HG03025 (cell line): Measurements from ENCODE around the gene AGA.
A peak's percentile ranks its signal among the peaks of the same experiment; 100 is the strongest.

ENCODE experiments used
- ATAC-seq: cut with Tn5 transposase; IDR thresholded peaks from one replicate; pipeline ENCODE4 v1.9.1; 2021; ENCODE audit warnings: mild to moderate bottlenecking, moderate library complexity; ENCODE audit not compliant: unreplicated experiment, low FRiP score

The AGA gene

DNA sequence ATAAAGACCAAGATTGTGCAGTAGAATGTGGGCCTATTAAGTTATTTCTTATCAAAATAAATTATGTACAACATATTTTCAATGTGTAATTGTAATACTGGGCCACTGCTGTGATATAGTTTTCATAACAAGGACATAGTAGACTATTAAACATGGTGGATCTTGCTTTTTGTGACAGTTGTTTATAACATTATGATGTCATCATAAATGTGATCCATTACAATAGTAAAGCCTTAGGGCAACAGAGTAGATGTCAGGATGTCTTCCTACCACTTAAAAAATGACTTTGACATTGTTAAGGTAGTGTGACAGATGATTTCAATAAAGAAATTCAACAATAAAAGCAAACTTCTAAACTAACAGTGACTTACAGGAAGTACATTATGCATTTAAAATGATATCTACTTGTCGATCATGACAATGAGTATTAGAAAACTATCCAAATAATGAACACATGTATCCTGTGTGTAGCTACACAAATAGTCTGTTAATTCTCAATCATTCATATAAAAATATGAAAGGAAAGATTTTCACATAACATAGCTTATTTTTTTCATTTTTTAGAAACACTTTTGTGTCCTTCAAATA, 5.3 kb upstream of the AGA start:
- no peak for ATAC-seq

DNA sequence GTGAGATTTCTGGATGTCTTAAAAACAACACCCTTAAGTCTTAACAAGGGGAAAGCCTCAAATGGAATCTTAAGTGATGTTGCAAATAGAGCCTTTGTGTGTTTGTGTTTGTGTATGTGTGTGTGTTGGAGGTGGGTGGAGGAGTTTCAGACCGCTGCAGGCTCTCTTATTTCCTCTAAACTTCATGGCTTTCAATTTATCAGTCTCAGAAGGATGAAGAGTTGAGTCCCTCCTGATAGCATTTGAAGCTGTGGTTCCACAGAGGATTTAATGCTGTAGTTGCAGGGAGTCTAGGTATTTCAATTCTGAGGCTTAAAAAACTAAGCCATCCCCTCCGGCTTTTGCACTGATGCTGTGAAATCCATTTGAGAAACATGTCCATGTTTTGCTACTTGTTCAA, 4.3 kb upstream of the AGA start:
- no peak for ATAC-seq

DNA sequence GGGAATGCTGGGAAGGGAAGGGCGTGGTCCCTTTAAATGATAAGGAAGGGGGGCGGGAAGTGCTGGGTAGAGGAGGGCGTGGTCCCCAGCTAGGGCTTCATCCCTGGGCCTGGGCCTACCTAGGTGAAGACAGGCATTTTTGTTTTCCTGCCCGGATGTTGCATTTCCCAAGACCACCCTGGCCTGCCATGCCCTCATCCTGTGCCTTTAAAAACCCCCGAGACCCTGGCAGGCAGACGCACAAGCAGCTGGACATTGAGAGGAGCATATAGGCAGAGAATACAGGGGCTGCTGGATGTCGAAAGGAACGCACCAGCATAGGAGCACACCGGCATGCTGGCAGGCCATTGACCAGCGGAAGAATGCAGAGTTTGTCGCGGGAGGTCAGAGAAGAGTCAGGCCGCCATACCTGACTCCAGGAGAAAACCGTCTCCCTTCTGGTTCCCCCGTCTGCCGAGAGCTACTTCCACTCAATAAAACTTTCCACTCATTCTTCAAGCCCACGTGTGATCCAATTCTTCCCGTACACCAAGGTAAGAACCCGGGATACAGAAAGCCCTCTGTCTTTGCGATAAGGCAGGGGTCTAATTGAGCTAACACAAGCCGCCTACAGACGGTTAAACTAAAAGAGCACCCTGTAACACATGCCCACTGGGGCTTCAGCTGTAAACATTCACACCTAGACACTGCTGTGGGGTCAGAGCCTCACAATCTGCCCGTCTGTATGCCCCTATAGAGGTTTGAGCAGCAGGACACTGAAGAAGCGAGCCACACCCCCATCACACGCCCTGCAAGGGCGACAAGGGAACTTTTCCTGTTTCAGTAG, 2.9 kb upstream of the AGA start:
- no peak for ATAC-seq

DNA sequence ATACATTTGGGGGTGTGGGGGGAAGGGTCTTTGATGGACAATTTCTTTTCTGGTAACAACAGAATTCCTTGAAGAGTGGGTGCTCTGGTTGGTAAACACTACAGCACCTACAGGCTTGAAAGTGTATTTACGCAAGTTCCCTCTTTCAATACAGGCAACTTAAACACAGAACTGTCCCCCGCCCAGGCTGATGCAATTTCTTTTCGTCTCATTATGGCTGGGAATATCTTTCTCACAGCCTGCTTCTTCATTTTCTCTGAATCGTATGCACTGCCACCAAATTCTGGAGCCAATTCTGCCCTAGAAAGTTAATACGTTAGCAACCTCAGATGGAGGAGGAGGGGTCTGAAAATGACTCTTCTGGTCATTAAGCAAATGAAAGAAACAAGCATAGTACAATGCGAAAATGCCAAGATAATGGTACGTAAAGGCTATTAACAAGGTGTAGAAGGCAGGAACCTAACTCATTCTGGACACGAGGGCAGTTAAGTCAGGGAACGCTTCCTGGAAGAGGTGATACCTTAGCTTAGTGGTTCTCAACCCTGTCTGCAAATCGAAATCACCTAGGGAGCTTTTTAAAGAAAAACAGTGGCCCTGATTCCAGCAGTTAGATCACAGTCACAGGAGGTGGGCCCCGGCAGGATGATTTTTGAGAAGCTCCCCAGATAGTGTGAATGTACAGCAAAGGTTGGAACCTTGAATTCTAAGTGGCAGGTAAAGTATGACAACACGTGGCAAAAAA, 1.0 kb downstream of the AGA start:
- ATAC-seq: peak; percentile 22

DNA sequence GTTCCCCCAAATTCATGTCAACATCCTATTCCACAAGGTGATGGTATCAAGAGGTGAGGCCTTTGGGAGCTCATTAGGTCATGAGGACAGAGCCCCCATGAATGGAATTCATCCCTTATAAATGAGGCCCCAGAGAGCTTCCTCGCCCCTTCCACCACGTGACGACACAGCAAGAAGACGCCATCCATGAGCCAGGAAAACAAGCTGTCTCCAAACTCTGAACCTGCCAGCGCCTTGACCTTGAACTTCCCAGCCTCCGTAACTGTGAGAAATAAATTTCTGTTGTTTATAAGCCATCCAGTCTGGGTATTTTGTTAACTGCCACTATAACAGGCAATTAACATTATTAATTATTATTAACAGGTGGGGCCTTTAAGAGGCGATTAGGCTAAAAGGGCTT, 5.8 kb downstream of the AGA start:
- no peak for ATAC-seq

DNA sequence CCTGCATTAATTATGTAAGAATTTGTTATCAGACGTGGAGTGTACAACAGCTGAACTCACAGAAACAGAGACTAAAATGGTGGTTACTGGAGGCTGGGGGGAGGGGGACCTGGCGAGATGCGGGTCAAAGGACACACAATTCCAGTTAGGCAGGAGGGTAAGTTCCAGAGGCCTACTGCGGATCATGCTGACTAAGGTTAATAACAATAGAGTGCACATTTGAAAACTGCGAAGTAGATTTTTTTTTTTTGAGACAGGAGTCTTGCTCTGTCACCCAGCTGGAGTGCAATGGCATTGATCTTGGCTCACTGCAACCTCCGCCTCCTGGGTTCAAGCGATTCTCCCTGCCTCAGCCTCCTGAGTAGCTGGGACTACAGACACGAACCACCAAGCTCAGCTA, 7.6 kb downstream of the AGA start:
- ATAC-seq: no peak

DNA sequence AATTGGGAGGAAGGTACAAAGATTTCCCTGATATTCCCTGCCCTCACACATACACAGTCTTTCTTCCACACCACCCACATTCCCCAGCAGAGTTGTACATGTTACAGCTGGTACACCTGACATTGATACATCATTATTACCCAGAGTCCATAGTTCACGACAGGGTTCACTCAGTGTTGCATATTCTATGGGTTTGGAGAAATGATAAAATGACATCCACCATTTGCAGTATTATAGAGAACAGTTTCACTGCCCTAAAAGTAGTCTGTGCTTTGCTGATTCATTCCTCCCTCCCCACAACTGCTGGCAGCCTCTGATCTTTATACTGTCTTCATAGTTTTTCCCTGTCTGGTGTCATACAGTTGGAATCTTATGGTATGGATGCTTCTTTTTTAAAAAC, 15.0 kb downstream of the AGA start:
- no peak for ATAC-seq

DNA sequence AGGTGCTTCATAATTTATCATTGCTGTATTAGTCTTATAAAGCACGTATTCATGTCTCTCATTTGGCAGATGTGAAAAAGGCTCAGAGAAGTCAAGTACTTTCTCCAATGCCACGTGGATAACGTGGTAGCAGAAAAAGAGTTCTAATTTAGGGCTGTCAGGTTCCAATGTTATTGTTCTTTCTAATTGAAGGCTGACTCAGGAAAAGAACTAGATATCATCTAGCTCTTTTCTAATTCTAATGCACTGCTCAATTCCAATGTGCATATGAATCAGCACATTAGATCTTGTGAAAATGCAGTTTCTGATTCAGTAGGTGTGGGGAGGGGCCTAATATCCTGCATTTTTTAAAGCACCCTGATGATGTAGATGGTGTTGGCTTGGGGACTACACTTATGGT, 22.8 kb downstream of the AGA start:
- no peak for ATAC-seq

DNA sequence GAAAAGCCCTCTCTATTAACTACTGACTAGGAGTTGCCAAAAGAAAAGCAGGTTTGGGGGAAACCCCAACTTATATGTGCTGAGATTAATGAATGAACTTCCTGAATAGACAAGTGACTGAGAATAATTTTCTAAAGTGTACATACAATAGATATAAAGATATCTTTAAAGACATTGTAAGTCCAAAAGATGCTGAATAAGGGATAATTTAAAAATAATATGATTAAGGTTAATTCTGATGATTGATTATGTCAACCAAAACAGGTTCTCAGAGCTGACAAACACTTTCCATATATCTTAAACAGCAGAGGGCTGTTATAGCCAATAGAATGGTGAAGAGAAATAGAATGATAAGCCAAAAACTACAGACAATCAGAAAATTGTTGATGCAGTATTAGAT, 28.6 kb downstream of the AGA start:
- ATAC-seq: no peak

DNA sequence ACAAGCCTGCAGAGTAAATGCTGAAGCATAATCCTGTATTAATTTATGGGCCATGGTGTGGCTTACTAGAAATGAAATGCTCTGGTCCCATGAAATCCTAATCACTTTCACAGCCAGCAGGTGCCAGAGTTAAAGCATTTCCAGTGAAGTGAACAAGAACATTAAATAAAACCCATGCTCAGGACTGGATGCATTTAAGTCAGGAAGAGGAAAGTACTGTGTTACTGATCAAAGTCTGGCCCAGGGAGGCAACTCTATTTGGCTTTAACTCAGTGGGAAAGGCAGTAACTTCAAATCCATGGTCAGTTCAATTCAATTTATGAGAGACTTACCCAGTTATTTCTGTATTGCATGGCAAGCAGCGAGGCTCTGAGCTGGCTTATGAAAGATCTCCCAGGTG, 29.2 kb downstream of the AGA start:
- no peak for ATAC-seq

DNA sequence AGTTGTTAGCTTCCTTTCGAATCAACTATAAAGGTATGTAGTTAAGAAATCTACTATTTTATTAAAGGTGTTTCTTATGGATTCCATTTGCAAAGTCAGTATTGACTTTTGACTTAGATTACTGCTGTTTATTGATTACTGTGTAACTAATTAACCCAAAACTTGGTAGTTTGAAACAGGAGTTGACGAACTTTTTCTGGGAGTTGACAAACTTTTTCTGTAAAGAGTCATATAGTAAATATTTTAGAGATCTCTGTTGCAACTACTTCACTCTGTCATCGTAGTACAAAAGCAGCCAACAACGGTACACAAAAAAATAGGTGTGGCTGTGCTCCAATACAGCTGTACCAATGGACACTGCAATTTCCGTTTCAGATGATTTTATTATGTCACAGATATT, 30.2 kb downstream of the AGA start:
- ATAC-seq: no peak

DNA sequence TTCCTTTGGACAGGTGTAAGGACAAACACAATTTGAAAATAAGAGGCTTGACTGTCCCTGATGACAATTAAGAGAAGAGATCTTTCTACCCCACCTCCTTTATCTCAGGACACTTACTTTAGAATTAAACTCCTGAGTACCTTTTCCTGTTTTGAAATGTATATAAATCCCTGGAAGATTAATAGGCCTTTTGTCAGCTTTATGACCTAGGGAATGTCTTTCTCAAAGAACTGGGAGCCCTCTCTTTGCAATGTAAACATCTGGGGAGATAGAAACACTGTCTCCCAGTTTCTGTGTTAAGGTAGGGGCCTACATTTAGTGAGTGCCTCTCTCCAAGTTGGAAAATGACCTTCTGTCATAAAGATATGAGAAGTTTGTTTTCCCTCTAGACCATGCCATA, 31.7 kb downstream of the AGA start:
- no peak for ATAC-seq

DNA sequence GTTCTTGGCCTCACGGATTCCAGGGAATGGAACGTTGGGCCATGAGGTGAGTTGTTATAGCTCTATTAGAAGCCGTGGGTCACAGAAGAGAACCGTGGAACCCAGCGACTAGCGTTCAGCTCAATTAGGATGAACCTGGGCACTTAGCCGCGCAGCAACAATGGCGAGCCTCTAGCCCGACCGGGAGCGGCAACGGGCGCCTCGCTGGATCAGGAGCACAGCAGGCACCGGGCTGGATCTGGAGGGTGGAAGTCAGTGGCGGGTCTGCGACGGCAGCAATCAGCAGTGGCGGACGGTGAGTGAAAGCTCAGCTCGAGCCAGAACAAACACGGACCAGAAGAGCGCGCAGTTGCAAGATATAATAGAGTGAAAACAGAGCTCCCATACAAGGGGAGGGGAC, 34.2 kb downstream of the AGA start:
- ATAC-seq: no peak

DNA sequence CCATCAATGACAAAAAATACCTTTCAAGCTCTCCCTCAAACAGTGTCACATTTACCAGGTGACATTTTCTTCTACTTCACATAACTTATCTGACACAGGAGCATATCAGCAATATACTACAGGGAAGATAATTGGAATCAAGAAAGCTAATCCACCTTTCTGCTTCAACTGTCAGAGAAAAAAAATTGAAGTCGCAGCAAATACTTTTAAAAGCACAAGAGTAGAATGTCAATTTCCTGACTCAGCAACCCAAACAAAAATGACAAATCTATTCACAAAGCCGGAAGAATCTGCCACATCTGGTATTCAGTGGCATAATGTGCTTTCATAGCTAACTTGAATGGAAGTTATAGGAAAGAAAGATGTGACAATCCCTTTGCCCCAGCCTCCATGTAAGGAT, 36.7 kb downstream of the AGA start:
- no peak for ATAC-seq

DNA sequence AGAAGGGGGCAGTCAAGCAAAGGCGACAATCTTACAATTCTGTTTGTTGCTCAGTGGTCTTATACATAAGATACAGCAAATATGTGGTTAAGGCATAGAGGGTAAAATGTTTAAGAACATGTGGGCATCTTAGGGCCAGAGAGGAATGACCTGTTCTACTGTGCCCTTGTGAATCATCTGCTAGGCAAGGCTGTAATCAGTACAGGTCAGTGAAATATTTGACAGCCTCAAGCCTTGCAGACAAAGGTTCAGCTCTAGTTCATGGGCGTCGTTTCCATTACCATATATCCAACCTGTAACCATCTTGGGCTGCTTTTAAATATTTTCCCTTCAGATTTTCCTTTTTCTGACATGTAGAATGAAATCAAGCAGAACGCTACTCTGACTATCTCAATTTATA, 37.3 kb downstream of the AGA start:
- no peak for ATAC-seq

DNA sequence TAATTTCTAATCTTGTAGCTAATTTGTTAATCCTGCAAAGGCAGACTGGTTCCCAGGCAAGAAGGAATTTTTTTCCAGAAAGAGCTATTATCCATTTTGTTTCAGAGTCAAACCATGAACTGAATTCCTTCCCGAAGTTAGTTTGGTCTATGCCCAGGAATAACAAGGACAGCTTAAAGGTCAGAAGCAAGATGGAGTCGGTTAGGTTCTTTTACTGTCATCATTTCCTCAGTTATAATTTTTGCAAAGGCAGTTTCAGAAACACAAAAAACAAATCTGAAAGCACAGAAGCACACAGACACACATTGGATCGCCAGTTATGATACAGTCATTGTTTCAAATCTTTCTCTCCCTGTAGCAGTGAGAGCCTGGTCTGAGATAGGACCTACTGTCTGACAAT, 37.9 kb downstream of the AGA start:
- ATAC-seq: no peak

DNA sequence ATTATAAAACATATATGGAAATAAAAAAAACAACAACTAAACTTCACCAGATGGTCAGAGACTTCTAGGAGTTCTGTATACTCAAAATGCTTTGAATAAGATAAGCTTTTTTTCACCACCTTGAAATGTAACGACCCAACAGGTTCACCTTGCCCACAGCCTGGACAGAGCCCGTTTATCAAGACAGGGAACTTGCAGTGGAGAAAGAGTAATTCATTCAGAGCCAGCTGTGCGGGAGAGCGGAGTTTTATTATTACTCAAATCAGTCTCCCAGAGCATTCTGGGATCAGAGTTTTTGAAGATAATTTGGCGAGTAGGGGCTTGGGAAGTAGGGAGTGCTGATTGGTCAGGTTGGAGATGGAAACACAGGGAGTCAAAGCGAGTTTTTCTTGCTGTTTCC, 38.5 kb downstream of the AGA start:
- ATAC-seq: no peak

DNA sequence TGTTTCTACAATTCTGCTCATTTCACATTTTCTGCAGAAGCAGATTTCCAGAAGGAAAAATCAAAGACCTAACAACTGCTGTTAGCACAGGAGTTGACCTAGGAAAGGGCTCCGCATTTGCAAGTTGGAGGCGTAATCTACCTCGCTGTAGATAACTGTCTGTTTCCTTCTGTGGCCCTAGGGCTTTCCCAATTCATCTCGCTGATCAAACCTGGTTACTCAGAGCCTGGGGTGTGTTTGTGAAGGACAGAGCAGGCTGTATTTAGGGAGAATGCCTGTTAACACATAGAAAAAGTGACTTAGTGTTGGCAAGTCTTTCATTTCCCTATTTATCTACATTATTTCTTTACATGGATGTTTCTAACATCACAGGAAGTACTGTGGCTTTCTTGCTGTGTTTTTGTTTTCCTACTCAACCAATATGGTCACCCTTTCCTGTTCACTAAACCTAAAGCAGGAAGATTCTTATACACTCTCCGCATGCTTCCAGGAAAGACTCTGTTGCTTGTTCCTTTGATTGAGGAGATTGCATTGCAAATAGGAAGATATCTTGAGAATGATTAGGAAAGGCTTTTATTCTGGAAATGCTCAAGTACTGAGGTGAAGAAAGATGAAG, 40.5 kb downstream of the AGA start:
- ATAC-seq: no peak

DNA sequence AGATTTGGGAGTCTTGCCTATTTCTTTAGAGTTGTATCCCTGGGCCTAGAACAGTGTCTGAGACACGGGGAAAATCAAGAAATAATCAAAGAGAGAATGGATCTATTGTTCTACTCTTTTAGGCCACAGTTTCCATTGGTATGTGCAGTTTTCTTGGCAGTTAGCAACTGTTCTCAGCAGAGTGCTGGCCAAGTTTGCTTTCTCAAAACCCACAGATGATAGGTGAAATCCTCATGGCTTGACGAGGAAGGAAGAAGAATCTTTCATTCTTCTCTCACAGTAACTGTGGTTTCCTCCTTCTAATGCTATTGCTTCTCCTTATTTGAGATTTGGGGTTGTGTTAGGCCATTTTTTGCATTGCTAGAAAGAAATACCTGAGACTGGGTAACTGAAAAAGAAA, 42.2 kb downstream of the AGA start:
- ATAC-seq: no peak

DNA sequence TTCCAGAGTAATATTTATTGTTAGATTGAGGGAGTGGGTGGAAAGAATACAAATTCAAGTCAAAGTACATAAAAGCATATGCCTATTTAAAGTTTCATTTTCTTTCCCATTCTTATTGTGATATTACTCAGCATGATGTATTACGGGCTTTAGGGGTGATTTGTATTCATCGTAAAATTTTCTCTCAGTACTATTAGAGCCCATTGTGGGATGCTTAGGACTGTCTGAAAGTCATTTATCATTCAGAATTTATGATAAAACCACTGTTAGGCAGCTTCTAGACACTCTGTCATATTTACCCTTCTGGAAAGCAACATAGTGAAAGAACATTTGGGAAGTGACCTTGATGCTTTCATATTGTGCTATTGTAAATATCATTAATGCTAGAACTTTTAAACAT, 45.9 kb downstream of the AGA start:
- no peak for ATAC-seq

DNA sequence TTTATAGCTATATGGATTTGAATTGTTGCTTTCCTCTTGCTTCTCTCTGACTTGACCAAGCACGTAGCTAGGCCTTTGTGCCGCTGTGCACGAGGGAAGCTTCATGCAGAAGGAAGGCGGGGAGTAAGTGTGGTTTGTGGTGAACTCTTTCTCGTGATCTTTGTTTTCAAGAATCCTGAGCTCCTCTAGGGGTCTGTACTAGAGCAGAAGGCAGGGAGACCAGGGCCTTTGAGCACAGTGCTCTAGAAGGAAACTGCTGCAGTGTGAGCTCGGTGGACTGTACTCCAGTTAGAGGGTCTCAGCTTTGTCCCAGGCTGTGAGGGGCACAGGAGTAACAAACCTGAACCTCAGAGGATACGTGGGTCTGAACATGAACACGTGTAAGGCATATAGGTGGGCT, 49.0 kb downstream of the AGA start:
- ATAC-seq: no peak
